CD4-positive, alpha-beta T cell treated with Interleukin-4 for 4 hours (primary cell): ENCODE results near the gene C1orf35.

Experiments used
- DNase-seq: peaks from one replicate; pipeline ENCODE4 v3.0.0-alpha.2; 2020

C1orf35 gene

DNA sequence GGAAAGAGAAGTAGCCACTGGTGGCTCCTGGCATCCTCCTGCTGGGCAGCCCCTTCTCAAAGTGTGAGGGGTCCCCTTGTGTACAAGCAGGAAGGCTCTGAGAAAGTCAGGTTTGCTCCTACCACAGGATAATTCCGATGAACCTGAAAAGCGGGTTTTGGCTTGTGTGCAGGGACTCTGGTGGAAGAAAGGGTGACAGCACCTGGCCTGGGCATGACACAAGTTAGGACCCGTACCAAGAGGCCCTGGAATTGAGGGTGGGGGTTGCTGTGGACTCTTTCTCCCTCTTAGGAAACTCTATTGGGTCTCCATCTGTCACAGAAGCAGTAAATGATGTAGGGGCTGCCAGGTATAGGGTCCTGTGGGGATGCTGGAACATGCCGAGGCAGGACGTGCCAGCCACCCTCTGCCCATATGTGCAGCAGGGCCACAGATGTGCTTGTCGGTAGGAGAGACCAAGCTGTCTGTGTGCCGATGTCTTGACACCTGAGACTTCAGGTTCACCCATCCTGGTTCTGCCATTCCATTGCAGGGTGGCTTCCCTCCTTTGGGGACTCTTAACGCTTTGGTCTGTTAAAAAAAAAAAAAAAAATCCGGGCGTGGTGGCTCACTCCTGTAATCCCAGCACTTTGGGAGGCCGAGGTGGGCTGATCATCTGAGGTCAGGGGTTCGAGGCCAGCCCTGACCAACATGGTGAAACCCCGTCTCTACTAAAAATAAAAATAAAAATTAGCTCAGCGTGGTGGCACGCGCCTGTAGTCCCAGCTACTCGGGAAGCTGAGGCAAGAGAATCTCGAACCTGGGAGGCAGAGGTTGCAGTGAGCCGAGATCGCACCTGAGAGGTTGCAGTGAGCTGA lies 9.8 kb downstream of the C1orf35 start:
- DNase-seq, result no peak

GRCh38 chr1:228092342-228093049 lies 10.6 kb downstream of the C1orf35 start:
- DNase-seq, result no peak

DNA sequence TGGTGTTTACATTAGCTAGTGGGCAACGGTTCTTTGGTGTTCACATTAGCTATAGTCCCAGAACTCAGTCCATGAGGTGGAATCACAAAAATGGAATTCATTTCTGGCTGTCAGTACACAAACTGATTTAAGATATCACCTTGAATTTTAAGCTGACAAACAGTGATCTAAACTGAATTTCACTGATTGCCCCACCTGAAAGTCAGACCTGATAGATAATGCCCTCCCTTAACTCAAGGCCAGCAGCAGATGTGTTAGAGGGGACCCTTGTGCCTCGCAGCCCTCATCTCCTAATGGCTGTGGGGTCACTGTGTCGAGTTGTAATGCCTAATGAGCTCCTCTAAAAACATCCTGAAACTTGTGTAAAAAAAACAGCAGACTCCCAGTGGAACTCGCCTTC lies 12.0 kb downstream of the C1orf35 start:
- DNase-seq, result no peak

GRCh38 chr1:228090613-228091081 lies 12.5 kb downstream of the C1orf35 start:
- DNase-seq, result no peak

DNA sequence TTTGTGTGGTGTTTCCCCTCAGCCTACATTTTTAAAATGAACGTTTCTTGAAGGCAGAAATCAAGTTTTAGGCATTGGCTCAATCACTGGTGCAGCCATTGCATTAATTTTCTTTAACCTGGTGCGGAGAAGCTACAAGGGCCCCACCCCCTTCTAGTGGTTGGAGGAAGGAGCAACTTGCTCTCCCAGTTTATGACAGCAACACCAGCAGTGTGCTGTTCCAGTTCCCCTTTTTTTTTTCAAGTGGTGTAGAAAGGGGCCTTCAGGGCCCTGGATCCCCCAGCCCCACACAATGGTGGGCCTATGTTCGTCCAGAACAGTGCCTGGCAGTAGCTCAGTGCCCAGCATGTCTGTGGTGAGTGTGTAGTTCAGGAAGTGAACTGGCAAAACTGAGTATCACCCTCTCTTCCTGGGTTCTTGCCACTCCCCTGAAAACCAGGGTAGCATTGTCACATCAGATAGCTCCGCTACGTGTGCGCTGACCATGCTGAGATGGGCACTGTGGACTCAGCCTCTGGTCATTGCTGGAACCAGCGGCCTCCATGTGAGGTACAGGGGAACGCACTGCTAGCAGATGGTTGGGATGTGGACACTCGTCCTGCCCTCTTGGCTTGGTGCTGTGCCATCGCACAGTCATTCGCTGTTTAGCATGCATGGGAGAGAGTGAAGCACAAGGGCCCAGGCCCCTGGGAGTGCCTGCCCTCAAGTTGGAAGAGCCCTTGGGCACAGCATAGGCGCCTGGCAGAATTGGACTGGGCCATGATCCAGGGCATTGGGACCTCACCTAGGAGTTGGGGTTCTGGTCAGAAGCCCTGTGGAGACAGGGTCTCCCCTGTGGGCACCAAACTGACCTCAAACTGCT lies 13.4 kb downstream of the C1orf35 start:
- no peak for DNase-seq

DNA sequence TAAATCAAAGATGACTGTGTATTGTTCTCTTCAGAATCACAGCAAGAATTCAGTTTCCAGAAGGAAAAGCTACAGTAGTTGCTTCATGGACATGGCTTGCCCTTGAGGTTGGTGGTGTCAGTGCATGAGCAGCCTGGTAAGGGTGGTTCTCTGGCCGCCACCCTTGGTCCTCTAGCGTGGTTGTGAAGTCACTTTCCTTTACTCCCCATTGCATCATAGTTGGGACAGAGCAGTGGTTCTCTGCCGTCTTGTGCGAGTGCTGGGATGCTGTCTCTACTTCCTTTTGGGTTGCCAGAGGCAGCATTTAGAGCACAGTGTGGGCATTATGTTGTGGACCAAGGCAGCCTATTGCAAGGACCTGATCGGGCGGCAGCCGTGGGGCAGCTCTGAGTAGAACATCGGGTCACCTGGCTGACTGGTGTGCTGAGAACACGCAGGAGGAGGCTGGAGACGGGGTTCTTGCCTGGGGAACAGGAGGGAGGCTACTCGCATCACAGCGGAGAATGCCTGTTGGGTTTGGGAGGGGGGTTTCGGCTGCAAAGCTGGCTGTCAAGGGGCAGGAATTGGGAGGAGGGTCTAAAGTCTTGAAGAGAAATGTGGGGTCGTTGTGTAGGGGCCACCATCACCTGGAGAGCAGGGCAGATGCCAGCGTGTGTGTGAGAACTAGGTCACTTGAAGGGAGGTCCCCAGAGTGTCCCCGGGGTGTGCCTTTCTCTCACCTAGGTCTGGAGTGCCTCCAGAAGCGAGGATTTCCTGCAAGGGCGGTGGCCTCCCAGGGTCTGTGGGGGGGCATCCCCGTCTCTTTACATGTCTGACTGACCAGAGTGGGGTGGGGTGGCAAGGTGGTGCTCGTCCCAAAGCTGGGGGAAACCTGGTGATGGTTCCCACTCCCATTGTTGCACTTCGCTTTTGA lies 14.3 kb downstream of the C1orf35 start:
- DNase-seq, result no peak

- no peak for DNase-seq
Measured at GRCh38 chr1:228087771-228088251, 15.3 kb downstream of the C1orf35 start.

DNA sequence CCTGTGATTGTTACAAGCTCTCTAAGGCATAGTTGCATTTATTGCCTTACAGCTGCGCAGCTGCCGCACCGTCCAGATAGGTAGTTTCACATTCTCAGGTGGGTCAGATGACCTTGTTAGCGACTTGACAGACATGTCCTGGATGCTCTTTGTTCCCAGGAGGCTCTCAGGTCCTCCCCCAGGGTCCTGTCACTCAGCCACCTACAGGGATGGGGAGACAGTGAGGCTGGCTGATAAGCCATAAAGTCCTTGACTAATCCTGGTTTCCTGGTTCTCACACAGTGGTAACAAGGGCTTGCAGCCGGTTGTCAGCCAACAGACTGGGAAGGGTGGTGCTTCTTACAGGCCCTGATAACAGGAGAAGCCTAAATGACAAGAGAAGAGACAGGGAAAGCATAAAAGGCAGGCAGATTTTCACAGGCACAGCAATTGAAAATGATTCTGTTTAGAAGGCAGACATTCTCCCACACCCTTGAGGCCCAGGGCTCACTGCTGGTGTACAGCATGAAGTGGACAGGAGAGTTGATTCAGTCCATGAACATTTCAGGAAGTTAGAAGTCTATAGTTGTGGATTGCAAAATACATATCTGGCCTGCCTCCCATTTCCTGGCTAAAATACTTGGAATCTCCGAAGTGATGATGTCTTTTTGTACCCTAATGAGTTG lies 17.7 kb downstream of the C1orf35 start:
- DNase-seq, result no peak

DNA sequence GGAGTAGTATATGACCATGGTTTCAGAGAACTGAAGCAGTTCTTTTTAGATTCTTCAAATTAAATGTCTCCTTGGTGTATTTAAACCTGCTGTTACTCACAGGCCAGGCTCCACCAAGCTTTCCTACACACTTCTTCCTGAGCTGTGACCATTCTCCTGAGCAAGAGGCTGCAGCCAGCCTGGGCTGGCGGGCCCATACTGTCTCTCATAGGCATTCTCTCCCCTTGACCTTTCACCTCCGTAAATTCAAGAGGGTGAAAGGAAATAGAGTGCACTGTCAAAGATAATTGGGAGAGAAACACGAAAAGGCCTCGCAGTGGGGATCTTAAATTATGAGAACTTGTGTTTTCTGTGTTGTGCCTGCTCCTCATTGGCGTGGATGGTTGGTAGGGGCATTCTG lies 18.3 kb downstream of the C1orf35 start:
- DNase-seq, result no peak

DNA sequence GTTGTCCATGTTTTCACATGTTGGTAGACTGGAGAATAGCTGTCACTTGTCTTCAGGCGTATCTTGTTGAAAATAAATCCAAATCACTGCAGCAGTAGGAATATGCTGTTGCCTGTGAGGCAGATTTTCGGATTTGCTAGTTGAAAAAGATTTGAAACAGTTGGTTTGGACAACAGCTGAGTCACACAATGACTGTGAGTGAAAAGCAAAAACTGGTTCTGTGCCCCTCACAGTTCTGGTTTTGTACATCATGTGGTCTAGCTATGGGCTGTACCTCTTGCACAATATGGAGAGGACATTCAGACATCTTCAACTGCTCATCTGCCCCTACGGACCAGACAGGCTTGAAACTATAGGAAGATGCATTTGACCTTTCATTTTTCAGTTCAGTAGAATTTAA lies 18.8 kb downstream of the C1orf35 start:
- peak; percentile 26 for DNase-seq

DNA sequence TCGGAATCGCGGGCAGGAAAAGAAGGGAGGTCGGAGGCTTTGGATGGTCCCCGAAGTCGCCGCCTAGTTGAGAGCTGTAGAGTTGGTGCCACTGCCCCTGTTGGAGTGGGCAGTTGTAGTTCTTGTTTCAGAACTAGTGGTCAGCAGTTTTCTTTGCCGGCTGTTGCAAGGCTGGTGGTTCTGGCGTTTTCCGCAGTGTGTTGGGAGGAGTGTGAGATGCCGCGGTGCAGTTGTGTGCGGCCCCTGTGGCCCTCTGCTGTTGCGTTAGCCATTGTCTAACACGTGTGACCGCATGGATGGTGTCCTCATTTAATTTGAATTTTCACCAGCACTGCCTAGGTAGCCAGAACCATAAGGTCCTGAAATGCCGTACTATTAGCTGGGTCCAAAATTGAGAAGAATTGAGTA lies 19.2 kb downstream of the C1orf35 start:
- no peak for DNase-seq

- no peak for DNase-seq
Measured at GRCh38 chr1:228082918-228083870, 19.9 kb downstream of the C1orf35 start.

DNA sequence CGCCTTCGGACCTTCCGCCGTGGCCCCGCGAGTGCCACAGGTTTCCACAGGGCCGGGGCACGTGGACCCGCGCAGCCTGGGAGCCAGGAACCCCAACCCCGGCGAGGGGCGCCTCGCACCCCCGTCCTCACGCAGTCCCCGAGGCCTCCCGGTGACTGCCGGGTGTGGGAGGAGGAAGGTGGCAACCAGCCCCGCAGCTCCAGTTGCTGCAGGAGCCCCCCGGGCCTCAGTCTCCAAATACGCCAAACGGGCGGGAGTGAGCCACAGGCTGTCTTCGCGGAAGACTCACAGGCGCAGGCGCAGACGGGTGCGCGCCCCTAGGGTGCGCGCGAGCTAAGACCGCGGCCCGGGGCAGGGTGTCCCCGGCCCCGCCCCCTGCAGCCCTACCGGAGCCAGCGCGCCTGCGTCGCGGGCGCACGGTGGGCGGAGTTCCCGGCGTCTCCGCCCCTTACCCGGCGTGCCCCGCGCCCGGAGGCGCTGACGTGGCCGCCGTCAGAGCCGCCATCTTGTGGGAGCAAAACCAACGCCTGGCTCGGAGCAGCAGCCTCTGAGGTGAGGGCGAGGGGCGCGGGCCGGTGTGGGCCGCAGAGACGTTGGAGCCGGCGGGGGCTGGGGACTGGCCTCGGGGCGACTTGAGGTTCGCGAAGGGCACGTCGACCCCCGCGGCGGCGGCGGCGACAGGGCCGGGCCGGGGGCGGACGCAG lies 20.8 kb downstream of the C1orf35 start, which contains the start of gene ARF1:
Gene ARF1, plus strand, starts transcription at position 495 of the 704 bp plus-strand sequence. CDS start 14,407 bp downstream, outside the sequence.
- peak; percentile 90 for DNase-seq

DNA sequence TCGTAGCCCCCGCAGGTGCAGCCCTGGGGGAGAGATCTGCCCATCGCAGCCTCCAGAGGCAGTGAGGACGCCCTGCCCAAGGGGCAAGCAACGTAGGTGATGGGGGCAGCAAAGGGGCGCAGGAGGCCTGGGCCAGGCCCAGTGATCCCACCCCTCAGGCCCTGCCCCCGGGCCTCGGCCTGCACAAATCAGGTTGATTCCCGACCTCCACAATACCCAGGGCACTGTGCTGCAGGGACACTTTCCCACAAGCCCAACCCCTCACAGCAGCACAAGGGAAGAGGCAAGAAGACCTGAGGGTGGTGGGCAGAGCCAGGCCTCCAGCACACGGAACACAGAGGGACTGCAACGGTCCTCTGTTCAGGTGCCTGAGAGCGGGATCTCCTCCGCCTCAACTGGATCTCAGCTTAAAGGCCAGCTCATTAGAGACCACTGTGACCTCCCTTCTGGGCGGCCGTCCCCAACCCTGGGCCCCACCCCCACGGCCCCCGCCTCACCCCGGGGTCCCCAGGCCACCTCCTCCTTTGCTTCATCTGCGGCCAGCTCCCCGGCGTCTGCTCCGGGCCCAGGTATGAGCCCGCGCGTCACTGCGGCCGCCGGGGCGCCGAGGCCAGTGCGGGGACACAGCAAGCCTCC lies 21.4 kb downstream of the C1orf35 start:
- DNase-seq, result no peak

DNA sequence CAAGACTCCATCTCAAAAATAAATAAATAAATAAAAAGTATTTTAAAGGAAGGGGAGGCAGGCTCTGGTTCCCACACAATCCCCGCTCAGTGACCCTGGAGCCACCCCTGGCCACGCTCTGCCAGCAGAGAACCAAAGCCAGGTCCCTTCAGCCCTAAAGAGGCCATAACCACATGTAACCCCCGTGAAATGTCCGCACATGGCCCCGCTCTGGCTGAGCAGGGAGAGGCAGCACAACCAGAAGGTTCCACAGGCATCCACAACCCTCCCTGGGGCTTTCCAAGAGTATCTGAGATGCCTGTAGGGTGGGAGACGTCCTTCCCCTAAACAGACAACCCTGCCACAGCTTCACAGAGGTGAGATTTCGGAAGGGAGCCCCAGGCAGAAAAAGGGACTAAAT lies 22.0 kb downstream of the C1orf35 start:
- no peak for DNase-seq

DNA sequence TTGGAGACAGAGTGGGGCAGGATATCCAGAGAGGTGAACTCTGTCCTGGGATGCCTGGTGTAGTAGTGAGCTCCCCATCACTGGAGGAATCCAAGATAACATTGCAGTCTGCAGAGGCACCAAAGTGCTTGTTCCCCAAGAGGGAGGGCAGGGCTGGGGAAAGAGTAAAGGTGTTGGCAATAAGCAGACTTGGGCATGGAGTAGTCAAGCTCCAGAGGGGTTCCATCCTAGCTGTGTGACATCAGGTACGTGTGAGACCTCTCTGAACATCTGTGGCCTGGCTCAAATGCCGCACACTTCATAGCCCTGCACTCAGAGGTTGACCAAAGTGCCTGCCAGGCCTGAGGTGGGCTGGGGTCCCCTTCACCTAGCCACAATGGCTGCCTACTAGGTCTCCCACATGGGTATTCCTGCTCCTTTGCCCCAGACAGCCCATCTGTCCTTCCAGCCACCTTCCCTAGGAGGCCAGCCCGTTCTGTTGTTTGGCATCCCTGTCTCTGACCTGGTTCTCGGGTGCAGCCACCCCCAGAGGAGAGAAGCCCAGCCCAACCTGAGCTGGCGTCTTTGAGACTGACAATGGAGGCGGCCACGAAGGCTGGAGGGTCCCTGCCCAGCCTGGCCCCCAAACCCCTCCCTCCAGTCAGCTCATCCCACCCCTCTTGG lies 23.4 kb downstream of the C1orf35 start:
- no peak for DNase-seq

GRCh38 chr1:228079013-228079412 lies 24.1 kb downstream of the C1orf35 start:
- DNase-seq, result no peak
